COLO668 (cell line): ENCODE data around the gene ZFR2.
"Not testable (repeated sequence)": the region's sequence is repeated elsewhere in the genome, so short reads cannot be mapped to it uniquely, and the experiment has no call there.

ENCODE experiments used
- DNase-seq: peaks from one replicate; lab custom pipeline; 2025; ENCODE audit not compliant: unreplicated experiment; lab: John Stamatoyannopoulos, UW

Gene ZFR2

DNA sequence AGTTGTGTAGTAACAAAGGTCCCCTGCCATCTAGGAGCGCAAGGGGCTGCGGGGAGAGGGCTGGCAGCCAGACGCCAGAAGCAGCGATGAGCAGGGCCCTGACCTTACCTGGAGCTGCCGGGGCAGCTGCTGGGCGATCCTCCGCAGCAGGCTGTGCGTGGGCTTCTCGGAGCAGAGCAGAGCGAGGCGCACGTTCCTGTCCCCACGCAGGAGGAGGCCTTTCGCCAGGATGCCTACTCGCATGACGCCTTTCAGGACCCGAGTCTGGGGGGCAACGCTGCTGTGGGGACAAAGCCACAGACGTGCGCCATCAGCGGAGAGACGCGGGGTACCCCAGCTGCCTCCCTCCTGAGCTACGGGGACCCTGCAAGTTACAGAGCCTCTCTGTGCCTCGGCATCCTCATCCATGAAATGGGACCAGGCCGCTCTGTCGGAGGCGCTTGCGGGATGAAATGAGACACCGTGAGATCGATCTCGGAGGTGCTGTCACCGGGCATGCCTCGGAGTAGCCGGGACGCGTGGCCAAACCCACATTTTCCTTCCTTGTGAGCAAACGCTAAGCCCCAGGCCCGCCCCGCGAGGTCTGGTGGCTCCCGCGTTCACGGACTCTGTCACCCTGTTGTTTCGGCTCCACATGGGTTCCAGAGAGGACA, 52.1 kb downstream of the ZFR2 start:
- no peak for DNase-seq

DNA sequence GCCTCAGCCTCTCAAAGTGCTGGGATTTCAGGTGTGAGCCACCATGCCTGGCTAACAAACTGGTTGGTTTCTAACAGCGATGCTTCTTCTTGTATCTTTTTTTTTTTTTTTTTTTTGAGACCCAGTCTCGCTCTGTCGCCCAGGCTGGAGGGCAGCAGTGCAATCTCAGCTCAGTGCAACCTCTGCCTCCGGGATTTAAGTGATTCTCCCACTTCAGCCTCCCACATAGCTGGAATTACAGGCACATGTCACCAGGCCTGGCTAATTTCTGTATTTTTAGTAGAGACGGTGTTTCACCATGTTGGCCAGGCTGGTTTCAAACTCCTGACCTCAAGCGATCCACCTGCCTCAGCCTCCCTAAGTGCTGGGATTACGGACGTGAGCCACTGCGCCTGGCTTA, 52.7 kb downstream of the ZFR2 start:
- not testable (repeated sequence) for DNase-seq

DNA sequence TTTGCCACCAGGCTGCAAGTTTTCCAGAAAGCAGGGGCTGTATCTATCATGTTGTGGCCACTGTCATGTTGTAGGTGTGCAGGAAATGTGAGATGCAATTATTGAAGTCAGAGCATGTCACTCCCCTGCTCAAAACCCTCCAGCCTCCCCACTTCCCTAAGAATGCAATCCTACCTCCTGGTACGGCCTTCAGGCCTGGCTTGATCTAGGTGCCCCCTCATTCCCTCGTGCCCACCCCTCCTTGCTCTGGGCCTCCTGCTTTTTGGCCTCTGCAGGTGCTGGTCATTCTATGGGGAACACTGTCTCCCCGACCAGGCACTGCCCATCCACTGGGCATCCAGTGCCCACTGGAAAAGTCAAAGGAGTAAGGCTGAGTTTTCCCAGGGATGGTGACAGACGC, 54.2 kb downstream of the ZFR2 start:
- DNase-seq, result no peak

DNA sequence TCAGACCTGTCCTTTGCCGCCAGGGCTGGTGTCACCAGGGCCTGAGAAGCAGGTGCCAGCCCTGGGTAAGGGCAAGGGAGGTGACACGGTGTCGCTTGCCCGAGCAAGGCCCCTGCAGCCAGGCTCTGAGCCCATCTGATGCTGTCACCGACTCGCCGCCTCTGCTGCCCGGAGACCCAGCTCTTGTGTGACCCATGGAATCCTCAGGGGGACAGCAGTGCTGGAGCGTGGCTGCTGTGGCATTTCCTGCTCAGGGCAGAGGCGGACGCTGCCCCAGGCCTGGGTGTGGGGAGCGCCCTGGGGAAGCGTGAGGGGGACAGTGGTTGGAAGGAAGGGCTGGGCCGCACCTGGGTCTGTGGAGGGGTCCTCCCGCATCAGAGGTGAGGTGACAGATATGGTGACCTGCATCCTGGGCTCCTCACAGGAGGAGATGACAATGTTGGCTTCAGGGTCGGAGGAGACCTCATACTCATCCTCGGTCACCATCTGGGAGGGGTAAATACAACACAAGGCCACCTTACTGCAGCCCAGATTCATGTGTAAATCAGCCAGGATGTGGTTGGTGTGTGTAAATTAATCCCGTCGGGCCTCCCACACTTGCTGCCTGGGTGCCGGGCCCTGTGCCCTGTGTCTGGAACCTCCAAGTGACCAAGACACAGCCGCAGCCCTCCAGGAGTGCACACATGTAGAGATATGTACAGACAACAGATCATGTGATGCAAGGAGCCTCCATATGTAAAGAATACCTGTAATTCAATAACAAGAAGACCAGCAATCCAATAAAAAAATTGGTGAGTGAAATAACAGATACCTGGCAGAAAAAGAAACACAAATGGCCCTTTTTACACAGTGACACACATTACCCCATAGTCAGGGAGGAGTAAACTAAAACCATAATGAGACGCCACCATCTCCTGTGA, 55.1 kb downstream of the ZFR2 start:
- no peak for DNase-seq

DNA sequence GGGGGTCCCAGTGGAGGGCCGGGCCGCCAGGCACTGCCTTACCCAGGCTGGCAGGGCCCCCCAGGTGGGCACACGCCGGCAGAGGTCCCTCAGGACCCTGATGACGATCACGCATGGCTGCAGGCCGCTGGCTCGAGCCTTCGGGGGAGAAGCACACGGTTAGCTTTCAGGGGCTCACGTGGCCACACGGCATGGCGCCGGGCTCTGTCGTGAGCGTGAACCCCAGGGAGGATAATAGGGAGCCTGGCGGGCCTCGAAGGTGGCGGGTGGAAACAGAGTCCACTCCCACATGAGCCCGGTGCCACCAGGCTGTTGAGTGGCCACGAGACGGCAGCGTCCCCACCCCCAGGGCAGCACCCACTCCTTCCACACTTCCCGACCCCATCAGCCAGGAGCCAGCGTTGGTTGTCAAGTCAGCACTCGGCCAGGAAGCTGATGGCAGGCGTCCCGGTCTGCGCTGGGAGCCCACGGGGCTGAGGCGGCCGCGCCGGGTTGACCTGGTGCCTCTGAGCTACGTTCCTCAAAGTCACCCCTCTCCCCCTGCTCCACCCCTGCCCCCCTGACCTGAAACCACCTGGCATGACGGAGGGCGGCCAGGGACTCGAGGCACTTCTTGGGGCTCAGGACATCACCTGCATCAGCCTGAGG, 58.0 kb downstream of the ZFR2 start:
- no peak for DNase-seq

DNA sequence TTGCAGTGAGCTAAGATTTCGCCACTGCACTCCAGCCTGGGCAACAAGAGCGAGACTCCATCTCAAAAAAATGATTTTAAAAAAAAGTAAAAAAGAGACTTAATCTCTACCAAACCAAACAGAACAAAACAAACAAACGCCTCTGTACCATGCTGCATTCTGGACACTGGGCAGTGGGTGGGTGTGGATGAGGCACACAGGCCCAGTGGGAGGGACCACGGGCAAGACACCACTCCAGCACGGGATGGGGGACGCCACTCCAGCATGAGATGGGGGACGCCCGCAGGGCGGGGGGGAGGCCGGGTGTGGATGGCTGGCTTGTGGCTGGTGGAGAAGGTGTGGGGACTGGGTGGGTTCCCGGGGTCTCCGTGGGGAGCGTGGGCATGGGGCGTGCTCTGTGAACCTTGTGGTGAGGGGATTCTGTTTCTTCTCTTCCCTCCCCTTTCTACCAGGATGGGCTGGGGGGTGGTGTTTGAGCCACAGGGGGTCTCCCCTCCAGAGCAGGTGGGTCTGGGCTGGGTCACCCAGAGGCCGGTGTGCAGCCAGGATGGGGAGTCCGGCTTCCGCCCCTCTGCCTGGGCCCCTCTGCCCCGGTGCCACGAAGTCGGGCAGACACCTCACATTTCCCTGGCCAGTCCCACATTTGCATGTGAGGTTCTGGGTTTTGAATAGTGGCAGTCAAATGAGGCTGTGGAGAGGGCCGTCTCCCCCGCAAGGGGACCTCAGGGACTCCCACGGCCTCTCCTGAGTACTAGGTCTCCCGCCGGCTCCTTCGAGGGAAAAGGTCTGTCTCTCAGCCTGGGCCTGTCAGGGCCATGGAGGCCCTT, 58.7 kb downstream of the ZFR2 start:
- no peak for DNase-seq

DNA sequence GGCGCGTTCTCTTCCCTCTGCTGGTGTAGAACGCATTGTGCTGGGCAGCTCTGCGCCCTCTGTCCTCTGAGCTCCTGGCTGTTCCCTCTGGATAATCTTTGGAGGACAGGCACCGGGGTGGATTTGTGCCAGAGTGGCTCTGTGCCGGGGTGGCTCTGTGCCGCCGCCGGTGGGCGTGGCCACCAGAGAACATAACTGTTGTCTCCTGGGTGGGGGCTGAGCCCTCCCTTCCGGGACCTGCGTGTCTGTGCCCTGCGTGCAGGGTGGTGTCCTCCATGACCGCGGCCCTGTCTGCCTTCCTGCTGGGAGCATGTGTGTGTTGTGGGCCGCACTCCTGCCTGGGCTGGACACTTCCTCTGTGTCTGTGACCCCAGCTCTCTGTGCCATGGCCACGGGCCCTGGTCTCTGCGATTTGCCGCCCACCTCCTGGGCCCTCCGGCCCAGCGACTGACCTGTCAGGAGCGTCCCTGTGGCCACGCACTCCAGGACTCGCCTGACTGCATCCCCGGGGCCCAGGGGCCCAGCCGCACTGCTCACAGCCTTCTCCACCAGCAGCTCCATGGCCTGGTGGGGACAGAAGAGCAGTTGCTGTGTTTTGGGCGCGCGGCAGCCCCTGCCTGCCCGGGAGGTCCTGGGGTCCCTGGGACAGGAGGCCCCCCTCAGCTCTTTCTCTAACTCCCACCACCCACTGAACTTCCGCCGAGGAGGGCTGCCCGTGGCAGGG, 60.3 kb downstream of the ZFR2 start:
- no peak for DNase-seq

DNA sequence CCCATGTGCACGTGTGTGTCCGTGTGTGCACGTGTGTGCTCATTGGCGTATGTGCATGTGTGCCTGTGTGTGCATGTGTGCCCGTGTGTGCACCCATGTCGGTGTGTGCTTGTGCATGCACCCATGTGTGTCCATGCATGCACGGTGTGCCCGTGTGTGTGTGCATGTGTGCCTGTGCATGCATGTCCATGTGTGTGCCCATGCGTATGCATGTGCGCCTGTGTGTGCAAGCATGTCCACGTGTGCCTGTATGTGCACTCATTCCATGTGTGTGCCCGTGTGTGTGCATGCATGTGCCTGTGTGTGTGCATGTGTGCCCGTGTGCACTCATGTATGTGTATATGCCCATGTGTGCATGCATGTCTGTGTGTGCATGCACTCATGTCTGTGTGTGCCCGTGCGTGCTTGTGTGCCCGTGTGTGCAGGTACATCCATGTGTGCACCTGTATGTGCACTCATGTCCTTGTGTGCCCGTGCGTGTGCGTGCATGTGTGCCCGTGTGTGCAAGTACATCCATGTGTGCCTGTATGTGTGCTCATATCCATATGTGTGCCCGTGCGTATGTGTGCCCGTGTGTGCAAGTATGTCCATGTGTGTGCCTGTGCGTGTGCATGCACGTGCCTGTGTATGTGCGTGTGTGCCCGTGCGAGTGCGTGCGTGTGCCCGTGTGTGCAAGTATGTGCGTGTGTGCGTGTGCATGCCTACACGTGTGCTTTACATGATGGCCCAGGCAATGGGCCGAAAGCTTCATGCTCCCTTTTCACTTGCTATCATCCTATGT, 61.1 kb downstream of the ZFR2 start:
- DNase-seq, result no peak

DNA sequence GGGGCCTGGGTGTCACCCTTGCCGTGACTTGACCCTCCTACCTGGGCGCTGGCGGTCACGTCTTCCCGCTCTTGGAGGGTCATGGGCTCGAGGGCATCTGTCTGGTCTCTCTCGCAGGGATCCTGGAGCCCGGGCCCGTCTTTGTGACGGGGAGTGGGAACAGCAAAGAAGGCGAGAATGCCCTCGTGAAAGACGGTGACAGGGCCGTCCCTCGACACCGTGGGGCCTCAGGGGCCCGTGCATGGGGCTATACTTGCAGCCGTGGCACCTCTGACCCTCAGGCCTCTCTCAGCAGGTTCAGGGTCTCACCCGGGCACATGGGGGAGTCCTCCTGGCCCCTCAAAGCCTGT, 61.7 kb downstream of the ZFR2 start:
- DNase-seq, result no peak

DNA sequence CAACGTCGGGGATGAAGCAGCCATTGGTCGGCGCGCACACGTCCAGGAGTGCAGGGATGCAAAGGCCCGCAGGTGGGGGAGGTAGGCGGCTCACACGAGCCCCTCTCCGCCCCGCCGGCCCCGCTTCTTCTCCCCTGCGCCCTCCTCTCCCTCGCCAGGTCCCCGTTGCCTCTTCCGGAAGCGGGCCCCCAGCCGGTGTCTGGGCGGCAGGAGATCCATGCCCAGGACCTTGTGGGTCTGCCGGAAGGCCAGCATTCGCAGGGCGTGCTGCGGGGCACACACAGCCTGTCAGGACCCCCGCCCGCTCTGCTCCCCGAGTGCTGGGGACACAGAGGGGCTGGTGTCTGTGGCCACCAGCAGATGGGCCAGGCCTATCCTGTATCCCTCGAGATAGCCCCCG, 63.0 kb downstream of the ZFR2 start:
- no peak for DNase-seq

DNA sequence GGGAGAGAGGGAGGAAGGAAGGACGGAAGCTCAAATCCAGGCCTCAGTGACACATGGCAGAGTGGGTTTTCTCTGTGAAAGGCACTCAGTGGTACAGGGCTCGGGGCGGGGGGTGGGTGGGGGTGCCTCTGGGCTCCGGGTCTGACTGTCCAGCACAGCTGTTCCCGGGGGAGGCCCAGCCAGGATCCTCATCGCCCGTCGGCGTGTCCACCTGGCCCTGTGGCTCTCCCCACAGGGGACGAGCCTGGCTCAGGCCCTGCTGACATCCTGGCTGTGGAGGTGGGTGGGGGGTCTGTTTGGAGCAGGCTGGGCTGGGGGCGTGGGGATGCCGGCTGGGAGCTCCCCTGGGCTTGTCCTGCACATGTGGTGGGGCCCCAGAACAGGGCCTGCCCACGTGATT, 64.4 kb downstream of the ZFR2 start:
- DNase-seq, result no peak

DNA sequence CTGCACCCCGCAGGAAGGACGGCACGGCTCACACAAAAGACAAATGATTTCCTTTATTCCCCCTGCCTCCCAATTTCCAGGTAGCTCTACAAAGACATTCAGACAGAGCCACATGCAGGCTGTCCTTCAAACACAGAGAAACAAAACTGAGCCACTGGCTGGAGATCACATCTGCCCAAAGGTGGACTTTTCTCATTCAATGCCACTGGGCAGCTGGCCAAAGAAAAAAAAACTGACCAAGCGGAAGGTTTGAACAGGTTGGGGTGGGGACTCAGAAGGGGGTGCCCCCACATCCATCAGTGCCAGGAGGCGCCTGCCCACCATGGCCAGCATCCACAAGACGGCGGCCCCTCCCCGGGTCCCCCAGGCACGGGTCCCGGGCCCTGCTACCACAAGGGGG, 64.9 kb downstream of the ZFR2 start:
- DNase-seq, result no peak

DNA sequence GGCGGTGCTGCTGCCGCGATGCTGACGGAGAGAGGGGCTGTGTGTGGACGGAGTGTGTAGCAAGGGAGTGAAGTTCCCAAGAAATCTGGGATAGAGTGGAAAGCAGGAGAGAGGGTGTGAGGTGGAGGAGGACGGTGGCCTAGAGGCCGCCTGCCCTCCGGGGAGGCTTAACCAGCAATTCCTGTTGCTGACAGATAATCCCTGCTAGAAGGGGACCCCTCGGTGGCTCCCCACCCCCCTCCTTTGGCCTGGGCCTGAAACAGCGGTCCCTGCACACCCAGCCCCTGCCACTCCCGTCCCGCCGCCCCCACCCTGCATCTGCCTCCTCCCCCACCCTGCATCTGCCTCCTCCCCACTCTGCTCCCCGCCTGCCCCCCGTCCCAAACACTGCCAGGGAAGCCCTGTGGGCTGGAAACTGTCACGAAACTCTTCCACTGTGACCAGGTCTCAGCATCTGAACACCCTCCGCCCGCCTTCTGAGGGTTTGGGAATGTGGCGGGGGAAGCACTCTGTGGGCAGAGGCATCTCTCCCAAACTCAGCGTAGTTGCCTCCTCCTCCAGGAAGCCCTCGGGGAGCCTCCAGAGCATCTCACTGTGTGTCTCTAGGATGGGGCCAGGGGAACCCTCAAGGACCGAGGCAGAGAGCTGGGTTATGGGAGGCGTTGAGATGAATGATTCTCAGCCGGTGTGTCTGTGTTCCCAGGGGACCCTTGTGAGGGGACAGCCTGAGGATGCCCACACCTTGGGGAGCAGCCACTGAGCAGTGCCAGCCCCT, 65.5 kb downstream of the ZFR2 start:
- DNase-seq, result no peak

DNA sequence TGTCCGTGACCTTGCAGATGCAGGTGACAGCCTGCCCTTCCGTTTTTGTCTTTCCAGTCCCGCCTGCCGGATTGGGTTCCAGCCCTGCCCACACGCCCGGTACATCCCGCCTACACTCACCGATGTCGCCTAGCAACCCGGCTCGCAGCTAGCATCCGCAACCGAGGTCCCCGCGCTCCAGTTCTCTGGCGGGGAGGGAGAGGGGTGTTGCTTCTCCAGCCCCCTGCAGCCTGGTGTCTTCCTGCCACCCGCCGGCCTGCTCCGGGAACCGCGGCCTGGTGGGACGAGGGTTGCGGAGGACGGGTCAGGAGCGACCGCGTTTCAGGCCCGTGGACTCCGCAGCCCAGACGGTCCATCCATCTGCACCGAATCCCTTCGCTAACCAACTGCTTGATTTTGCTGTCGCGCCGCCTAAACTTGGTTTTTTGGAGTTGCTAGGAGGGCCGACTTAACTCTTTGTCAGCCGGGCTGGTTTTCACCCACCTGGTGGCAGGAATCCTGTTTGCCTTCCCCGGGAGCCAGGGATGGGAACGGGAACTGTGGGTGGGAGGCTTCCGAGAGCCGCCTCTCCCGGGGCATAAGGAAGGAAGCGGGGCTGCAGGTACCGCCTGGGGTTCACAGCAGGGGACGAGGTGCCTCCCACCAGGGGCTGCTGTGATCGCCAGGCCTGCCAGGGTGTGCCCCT, 67.3 kb downstream of the ZFR2 start:
- peak; percentile 61 for DNase-seq

DNA sequence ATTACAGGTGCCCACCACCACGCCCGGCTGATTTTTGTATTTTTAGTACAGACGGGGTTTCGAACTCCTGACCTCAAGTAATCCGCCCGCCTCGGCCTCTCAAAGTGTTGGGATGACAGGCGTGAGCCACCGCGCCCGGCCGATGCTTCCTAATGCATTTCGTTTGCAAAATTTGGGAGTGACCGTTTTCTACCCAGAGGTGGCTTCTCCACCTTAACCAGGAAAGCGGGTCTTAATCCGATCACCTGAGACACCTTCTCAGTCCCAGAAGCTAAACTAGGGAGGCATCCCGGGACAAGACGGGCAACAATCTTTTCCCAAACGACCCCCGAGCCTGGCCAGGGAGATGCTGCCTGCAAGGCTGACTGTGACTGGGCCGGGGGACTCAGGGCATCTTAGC, 67.8 kb downstream of the ZFR2 start:
- no peak for DNase-seq

DNA sequence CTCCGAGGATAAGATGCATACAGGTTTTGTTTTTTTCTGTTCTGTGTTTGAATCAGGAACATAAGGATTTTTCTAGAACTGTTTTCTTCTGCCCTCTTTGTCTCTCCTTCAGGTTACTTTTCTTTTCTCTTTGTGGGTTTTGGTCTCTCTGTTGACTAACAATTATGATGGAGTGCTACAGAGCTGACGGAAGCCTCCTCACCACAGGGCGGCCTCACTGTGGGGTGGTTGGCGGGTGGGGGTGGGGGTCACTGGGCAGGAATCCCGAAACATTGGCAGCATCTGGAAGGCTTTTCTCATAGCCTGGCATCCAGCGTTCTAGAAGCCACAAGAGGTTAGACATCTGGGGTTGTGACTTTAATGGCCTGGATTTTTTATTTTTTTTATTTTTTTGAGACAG, 70.7 kb downstream of the ZFR2 start:
- no peak for DNase-seq

DNA sequence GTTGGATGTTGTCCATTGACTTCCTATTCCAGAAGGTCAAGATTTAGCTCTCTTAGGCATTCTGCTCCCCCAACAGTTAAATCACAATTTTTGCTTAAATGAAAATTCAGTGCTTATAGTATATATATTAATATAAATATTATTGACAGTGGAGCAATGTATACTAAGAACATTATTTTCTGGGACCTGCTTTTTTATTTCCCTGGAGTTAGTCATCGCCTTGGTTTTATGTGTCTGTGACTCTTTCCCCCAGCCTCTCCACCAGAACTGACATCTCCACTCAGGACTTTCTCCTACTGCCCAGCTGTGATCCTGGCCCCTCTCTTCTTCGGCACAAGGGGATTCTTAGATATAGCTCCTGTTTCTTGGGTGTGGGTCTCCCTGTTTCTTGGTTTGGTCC, 72.5 kb downstream of the ZFR2 start:
- no peak for DNase-seq

DNA sequence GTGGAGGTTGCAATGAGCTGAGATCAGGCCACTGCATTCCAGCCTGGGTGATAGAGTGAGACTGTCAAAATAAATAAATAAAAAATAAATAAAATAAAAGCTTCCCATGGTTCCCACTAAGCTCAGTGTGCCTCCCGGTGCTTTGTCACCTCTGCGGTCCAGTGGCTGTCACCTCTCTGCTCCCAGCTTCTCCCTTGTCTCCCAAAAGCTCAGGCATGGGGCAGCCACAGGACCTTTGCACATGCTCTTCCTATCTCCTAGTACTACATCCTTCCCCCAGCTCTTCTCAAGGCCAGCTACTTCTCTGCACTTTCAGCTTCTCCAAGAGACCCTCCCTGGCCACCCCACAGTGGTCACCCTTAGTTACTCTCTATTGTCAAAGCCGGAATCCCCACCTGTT, 75.0 kb downstream of the ZFR2 start:
- DNase-seq, result no peak

DNA sequence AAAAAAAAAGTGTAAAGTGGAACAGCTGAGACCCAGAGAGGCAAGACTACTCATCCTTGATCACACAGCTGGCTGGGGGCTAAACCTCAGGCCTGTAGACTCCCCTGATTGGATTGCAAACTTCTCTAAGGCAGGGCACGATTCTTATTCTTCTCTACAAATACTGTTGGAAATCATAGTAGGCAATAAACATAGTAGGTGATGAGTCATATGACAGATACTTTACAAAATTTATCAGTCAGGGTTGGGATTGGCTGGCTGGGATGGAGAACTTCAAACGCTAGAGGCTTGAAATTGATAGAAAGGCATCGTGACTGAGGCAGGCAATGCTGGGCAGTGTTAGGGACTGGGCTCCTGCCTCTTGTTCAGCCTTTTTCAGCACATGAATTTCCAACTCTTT, 76.7 kb downstream of the ZFR2 start:
- no peak for DNase-seq
